Ovary (tissue), 3 donors: ENCODE measurements around the gene RPS15.

Experiments used
- EP300 ChIP-seq: sonication (generic); formaldehyde crosslinking; IDR thresholded peaks from one replicate; pipeline ENCODE4 v1.6.1; 2017; ENCODE audit warnings: antibody characterized with exemption
- POLR2A ChIP-seq: fragments of 450-650 bp; IDR thresholded peaks from one replicate; pipeline ENCODE4 v1.6.1; 2017; ENCODE audit warnings: antibody characterized with exemption, mild to moderate bottlenecking, moderate library complexity
- TF ChIP-seq, protein P1 (sequence below), 3 donors: fragments of 450-650 bp in 2 of 3; fragments of 200-600 bp in 1 of 3; IDR thresholded peaks; one replicate each; pipeline versions ENCODE4 v1.5.1 to v1.8.0; 2016 to 2022; ENCODE audit warnings: antibody characterized with exemption in 3 of 3, mild to moderate bottlenecking in 1 of 3
- donor health status: DM: no; HTN: no; CAD: no.

DNA sequence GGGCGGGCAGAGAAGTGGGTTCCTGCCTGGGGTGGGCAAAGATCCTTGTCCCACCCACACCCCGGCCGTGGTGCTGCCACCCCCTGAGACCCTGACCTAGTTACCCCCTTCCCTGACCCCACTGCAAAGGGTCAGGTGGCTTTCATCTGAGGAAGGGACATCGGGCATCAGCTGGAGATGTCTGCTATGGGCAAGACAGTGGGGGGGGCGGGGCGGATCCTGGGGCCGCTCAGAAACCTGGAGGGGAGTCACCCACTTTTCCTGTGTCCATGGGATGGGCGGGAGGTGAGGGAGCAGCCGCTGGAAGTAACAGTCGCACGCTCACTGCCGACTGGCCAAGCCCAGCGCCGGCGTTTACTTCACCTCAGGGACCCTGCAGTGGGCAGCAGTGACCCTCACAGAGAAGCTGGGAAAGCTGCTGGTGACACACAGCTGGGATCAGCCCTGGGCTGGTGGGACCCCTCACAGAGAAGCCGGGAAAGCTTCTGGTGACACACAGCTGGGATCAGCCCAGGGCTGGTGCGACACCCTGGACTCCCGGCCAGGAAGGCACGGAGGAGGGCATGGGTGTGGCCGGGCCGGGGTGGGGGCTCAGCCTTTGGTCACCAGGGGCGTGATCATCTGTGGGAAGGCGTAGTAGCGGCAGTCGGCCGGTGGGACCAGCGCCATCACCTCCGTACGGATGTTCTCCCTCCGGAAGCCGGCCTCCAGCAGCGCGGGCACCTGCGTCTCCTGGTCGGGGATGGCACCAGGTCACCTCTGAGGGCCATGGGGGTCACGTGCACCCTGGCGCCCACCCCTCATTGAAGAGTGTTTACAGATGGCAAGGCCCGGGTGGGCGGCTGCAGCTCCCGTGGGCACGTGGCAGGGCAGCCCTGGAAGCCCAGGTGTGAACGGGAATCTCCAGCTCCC, 41.2 kb upstream of the RPS15 start:
- TF ChIP-seq EP300: no peak
- no peak for TF ChIP-seq POLR2A
- TF ChIP-seq, protein P1, sequence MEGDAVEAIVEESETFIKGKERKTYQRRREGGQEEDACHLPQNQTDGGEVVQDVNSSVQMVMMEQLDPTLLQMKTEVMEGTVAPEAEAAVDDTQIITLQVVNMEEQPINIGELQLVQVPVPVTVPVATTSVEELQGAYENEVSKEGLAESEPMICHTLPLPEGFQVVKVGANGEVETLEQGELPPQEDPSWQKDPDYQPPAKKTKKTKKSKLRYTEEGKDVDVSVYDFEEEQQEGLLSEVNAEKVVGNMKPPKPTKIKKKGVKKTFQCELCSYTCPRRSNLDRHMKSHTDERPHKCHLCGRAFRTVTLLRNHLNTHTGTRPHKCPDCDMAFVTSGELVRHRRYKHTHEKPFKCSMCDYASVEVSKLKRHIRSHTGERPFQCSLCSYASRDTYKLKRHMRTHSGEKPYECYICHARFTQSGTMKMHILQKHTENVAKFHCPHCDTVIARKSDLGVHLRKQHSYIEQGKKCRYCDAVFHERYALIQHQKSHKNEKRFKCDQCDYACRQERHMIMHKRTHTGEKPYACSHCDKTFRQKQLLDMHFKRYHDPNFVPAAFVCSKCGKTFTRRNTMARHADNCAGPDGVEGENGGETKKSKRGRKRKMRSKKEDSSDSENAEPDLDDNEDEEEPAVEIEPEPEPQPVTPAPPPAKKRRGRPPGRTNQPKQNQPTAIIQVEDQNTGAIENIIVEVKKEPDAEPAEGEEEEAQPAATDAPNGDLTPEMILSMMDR (IDR thresholded peaks at IDR 0.05): no peak
